Measurements from ENCODE around the gene PRM2. TPM values are rescaled to one million over a fixed set of nuclear protein-coding genes. Genes with fewer than 3 reads are reported as not detected.

Gene PRM2
- total RNA-seq, 1 donor from 2014 or later = not detected

- H3K4me3 ChIP-seq (ENCODE audit: low read depth, low read length) = no peak overlapping the region
- H3K36me3 ChIP-seq (ENCODE audit: control insufficient read depth, insufficient read depth, low read length) = no peaks in the 10 kb centered on the region
- DNase-seq (ENCODE audit: low read depth) (no peak), FAIRE-seq (no peak)
- TF ChIP-seq CTCF (IDR thresholded peaks at IDR 0.05; ENCODE audit: insufficient read depth, low read length, severe bottlenecking) = no peak
- H3K27me3 ChIP-seq (ENCODE audit: control insufficient read depth, insufficient read depth, low read length) = peaks cover under 1% of the 10 kb centered on the region
Measured at GRCh38 chr16:11270602-11271162, 5.6 kb downstream of the PRM2 start.

DNA sequence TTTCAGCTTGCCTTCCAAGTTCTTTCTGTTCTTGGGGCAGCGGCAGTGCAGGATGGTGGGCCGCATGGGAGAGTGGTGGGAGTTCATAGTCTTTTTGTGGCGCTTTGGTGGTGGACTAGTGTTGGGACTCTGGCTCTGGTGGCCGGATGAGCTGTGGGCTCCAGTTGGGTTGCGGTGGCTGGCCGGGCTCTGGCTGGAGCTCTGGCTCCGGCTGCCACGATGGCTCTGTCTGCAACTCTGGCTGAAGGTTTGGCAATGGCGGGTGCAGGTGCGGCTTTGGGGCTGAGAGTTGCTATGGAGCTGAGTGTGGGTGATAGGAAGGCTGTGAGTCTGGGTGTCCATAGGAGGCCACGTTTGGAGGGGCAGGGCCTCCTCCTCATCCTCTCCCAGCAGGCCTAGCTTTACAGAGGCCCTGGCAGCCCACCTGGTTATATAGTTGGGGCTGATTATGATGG, 7.3 kb downstream of the PRM2 start, which contains the start of gene TNP2:
Gene TNP2 (minus strand): TSS at position 405 of the 455 bp plus-strand sequence. CDS start 63 bp downstream, at position 342.
- no peak for TF ChIP-seq CTCF (IDR thresholded peaks at IDR 0.05; ENCODE audit: insufficient read depth, low read length, severe bottlenecking)
- FAIRE-seq = no peak
- H3K36me3 ChIP-seq (ENCODE audit: control insufficient read depth, insufficient read depth, low read length) = no peaks in the 10 kb centered on the region
- H3K4me3 ChIP-seq (ENCODE audit: low read depth, low read length) = no peak within 1 kb of the TSS
- peaks cover 5% of the 10 kb centered on the region for H3K27me3 ChIP-seq (ENCODE audit: control insufficient read depth, insufficient read depth, low read length)
- no peak for DNase-seq (ENCODE audit: low read depth)

- FAIRE-seq (no peak), DNase-seq (ENCODE audit: low read depth) (no peak)
- peaks cover 5% of the 10 kb centered on the region for H3K27me3 ChIP-seq (ENCODE audit: control insufficient read depth, insufficient read depth, low read length)
- no peak overlapping the region for H3K4me3 ChIP-seq (ENCODE audit: low read depth, low read length)
- TF ChIP-seq CTCF (IDR thresholded peaks at IDR 0.05; ENCODE audit: insufficient read depth, low read length, severe bottlenecking) = no peak
- no peaks in the 10 kb centered on the region for H3K36me3 ChIP-seq (ENCODE audit: control insufficient read depth, insufficient read depth, low read length)
Measured at GRCh38 chr16:11265124-11265523, 11.2 kb downstream of the PRM2 start.

- no peak for DNase-seq (ENCODE audit: low read depth)
- FAIRE-seq = no peak
- no peak for TF ChIP-seq CTCF (IDR thresholded peaks at IDR 0.05; ENCODE audit: insufficient read depth, low read length, severe bottlenecking)
Measured at GRCh38 chr16:11264155-11264832, 12.0 kb downstream of the PRM2 start.

GRCh38 chr16:11263737-11264136, 12.5 kb downstream of the PRM2 start:
- Histone ChIP-seq H3K27me3 (ENCODE audit: control insufficient read depth, insufficient read depth, low read length) (peaks cover 5% of the 10 kb centered on the region), H3K4me3 (ENCODE audit: low read depth, low read length) (no peak overlapping the region), H3K36me3 (ENCODE audit: control insufficient read depth, insufficient read depth, low read length) (no peaks in the 10 kb centered on the region)
- no peak for FAIRE-seq
- TF ChIP-seq CTCF (IDR thresholded peaks at IDR 0.05; ENCODE audit: insufficient read depth, low read length, severe bottlenecking) = no peak
- no peak for DNase-seq (ENCODE audit: low read depth)

More at GRCh38 chr16:11264155-11264832, 12.0 kb downstream of the PRM2 start:
- Histone ChIP-seq H3K4me3 (ENCODE audit: low read depth, low read length) (no peak overlapping the region), H3K27me3 (ENCODE audit: control insufficient read depth, insufficient read depth, low read length) (peaks cover 5% of the 10 kb centered on the region), H3K36me3 (ENCODE audit: control insufficient read depth, insufficient read depth, low read length) (no peaks in the 10 kb centered on the region)

All from bronchial epithelial cell (primary cell).